Posterior cingulate gyrus (tissue), 11 donors: Measurements from ENCODE around the gene GAS7.
"Not testable (repeated sequence)": the region's sequence is repeated elsewhere in the genome, so short reads cannot be mapped to it uniquely, and the experiment has no call there.

ENCODE experiments used
- DNase-seq, 10 donors: peaks; one replicate each; pipeline versions ENCODE4 v3.0.0 to v3.0.0-alpha.2; 2020 to 2021; ENCODE audit warnings: mixed read lengths in 3 of 10
- intact Hi-C: fragments of 100-400 bp; cut with DNase I; formaldehyde crosslinking; loops from one replicate; pipeline ENCODE4 v1.15.1; 2023

The GAS7 gene

DNA sequence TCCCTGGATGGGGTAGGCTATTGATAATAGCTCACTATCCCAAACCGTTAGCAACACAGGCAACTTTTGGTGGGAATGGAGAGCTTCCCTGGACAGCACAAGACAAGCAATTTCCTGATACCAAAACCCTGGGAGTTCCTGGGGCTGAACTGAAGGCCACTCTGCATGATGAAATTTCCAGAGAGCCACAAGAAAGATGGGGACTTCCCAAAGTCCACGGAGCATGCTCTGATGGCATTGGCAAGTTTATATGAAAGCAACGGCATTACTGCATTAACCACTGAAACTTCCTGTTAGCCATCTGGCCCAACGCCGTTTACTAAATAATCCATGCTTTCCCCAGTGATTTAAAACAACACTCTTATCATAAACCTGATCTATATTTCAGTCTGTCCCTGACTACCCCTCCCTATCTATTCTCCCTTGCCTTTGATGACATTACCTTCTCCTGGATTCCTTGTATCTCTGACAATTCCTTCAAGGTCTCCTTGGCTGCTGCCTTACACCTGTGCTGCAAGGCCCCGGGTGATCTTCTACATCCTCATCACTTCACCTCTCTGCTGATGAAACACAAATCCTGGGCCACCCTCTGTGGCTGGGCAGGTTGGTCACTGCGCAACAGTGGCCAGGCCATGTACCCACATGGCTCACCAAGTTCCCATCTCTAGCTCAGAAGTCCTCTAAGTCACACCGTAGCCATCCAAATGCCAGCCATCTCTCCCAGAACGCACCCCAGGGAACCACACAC is 184.9 kb downstream of the GAS7 start:
- DNase-seq: peak in 1 of 10 donors; percentile 34
- intact Hi-C loops: no loop called here

DNA sequence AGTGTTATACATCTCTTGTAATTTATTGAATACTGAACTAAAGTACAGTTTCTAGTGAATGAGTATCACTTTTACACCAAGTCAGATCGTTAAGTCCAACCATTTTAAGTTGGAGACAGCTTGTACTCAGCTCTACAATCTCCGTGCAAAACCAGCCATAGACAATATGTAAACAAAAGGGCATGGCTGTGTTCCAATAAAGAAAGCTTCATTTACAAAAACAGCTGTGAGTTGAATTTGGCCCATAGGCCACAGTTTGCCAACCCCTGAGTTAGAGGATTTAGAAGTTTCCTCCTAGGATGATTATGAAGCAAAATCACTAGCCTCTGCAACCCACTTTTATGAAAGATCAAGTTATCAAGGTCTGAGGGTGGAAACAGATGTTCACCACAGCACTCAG is 187.7 kb downstream of the GAS7 start:
- DNase-seq: no peak
- intact Hi-C loops: no loop called here

DNA sequence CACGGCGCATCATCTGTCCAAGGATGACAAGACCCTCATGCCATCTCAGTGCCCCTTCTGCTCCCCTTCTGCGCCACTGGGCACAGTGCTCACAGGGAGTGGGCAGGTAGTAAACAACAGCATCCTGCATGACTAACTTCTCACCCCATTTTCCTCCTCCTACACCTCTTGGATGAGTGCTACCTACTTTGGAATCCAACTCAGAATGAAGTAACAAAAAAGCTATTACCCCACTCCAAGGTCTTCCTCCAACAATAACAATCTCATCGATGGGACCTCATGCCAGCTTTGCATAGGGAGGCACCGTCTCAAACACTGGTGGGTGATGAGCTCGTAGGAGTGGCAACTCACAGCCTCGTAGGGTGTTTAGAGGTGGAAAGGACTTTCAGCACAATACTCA is 194.7 kb downstream of the GAS7 start:
- DNase-seq: peak in 1 of 10 donors; percentile 59
- intact Hi-C loops: no loop called here

GRCh38 chr17:10002567-10003360 is 195.6 kb downstream of the GAS7 start:
- DNase-seq: peak in 1 of 10 donors; percentile 52
- intact Hi-C loops: not testable (repeated sequence)

DNA sequence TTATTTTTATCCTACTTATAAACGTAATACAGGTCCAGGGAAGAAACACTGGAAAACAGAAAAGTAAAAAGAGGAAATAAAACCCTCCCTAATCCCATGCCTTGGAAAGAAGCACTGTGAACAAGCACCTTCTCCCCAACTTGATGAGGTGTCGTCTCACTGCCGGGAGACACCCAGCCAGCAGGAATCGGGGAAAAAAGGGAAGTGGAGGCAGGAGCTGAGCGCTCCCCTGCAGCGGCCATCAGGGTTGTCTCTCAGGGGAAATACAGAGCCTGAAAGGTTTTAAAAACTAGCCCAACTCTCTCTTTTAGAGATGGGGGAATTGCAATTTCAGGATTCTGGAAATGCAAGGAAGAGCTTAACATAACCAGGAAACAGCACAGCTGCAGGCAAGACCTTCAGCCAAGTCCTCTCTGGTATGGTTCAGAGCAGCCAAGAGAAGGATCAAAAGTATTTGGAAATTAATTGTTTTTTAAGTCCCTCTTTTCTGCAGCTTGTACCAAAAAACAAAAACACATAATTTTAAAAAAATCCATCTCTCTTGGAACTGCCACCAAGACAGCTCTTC is 197.0 kb downstream of the GAS7 start:
- intact Hi-C loops: no loop called here
- peak in 1 of 10 donors; percentile 58 for DNase-seq

GRCh38 chr17:9999919-10000695 is 198.3 kb downstream of the GAS7 start:
- no peak for DNase-seq
- intact Hi-C loops: no loop called here

DNA sequence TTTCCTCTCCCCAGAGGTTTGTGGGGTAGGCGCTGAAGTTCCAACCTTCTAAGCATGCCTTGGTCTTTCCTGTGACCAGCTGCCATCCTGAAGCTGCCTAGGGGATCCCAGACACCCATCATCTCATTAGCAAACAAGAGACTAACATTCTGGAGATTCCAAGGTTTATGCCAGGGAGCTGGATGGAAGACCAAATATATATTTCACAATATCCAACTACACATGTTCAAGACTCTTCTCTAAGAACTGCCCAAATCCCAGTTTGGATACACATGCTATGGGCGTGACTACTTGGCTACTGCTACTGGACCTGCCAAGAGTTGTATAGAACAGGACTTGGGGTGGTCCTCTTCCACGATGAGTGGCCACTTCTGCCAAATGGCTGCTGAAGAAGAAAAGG is 200.3 kb downstream of the GAS7 start:
- intact Hi-C loops: no loop called here
- DNase-seq: no peak

DNA sequence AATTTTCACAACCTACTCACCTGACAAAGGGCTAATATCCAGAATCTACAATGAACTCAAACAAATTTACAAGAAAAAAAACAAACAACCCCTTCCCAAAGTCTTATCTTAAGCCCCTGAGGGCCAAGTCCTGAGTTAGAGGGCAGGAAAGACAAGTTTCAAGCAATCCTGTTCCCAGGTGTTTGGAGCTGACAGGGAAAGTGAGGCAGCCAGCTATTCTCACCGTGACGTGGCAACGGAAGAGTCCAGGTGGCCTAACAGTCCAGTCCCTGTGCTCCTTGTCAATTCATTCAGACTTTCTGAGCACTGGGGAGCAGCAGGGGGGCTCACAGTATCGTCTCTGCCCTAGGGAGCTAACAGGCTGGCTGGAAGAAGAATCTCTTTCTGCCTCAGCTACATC is 203.6 kb downstream of the GAS7 start:
- DNase-seq: peak in 1 of 10 donors; percentile 45
- intact Hi-C loops: no loop called here

- no peak for DNase-seq
These were observed 206.6 kb downstream of the GAS7 start for GRCh38 chr17:9991796-9992195.

DNA sequence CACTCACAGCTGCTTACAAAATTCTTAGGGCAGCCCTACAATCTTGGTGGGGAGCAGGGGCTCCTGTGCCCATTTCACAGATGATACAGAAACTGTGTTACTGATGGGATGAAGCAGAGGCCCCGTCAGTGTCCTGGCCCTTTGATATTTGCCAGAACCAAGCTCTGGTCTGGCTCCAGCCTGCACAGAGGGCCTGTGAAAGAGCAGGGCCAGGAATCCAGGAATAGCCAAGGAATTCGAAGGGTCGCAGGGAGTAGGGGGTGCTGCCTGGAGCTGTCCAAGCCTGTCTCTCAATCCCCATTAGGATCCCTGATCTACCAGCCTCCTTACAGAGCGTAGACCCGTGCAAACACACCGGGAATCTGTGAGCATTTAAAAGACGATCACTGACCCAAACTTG is 207.1 kb downstream of the GAS7 start:
- DNase-seq: peak in 1 of 10 donors; percentile 40
- intact Hi-C loops: no loop called here

More at GRCh38 chr17:9991796-9992195, 206.6 kb downstream of the GAS7 start:
- intact Hi-C loops: no loop called here

DNA sequence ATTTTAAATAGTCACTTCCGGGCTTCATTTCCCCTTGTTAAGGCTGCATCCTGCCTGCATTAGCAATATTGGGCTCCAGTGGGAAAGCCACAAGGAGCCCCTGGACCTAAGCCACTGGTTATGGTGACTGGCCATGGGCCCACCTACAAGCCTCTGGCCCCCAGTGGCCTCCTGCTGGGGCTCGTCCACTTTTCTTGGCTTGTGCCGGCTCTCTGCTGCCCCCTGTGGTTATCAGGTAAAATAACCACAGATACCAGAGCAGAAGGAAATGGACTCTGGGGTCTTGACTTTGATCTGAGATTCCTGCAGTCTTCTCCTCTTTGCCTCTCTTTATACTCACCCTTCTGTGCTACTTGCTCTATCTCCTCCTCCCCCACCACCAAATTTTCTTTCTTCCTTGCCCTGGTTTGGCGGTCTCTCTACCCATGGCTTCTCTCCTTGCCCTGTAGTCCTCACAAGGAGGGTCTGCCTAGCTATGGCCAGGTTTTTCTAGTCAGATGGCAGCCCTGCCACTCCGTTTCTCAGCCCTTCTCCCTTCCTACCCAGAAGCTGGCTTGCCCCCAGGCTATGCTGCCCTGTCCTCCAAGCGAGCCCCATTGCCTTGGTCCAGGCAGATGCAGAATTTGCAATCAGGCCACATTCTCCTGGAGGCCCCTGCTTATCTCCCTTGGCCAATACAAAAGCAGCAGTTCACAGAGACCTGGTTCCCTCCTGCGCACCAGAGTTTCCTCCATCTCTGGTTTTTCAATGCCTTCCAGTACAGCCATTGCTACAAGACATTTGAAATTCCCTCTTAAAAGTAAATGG is 210.4 kb downstream of the GAS7 start:
- intact Hi-C loops: loop anchor here (10.0 kb wide), 1 partner anchor 63 kb away; no protein-coding TSS in a partner anchor
- peak in 2 of 10 donors; percentile 45 to 91 for DNase-seq

- intact Hi-C loops: loop anchor here (10.0 kb wide), 1 partner anchor 62 kb away; no protein-coding TSS in a partner anchor
- DNase-seq: peak in 5 of 10 donors; percentile 42 to 94 (median 60)
These were observed 211.5 kb downstream of the GAS7 start for GRCh38 chr17:9986754-9987382.

- intact Hi-C loops: loop anchor here (10.0 kb wide), 1 partner anchor 61 kb away; no protein-coding TSS in a partner anchor
- no peak for DNase-seq
These were observed 212.8 kb downstream of the GAS7 start for GRCh38 chr17:9985646-9986045.

DNA sequence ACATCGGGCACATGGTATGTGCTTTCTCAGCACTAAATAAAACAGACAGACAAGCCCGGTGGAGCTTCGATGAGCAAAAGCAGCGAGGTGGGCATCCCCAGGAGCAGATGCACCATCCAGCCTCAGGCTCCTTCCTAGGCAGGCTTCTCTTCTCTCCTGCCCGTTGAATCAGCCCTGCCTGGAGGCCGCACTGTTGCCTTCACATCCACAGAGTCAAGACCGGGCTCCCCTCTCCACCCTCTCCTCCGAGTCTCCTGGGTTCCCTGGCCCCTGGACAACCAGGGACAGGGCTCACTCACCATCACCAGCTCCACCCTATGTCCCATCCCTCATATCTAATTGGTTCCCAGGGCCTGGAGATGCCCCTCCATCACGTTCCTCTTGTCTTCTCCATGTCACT is 213.6 kb downstream of the GAS7 start:
- intact Hi-C loops: loop anchor here (10.0 kb wide), 1 partner anchor 60 kb away; no protein-coding TSS in a partner anchor
- peak in 1 of 10 donors; percentile 68 for DNase-seq

DNA sequence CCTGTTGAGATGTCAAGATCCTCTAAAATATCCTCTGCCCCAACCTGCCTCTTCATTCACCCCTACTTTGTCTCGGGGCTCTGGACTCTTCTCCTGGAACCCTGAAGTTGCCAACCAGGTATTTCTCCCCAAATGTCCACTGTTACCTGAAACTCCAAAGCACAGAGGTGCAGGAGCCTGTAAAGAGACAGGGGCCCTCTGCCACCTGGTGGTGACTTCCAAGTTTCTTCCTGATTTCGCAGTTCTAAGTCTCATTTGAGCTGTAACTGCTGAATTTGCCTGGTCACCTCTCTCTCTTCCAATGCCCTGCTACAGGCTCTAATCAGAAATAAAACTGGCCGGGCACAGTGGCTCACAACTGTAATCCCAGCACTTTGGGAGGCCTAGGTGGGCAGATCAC is 216.2 kb downstream of the GAS7 start:
- DNase-seq: peak in 1 of 10 donors; percentile 38

GRCh38 chr17:9981344-9981915 is 217.0 kb downstream of the GAS7 start:
- intact Hi-C loops: loop anchor here (10.0 kb wide), 1 partner anchor 57 kb away; no protein-coding TSS in a partner anchor
- DNase-seq: no peak

More for the DNA sequence above, 216.2 kb downstream of the GAS7 start:
- intact Hi-C loops: loop anchor here (10.0 kb wide), 1 partner anchor 57 kb away; no protein-coding TSS in a partner anchor

- DNase-seq: peak in 1 of 10 donors; percentile 71
- intact Hi-C loops: no loop called here
These were observed 218.9 kb downstream of the GAS7 start for GRCh38 chr17:9979463-9979995.

- intact Hi-C loops: no loop called here
- DNase-seq: no peak
These were observed 221.2 kb downstream of the GAS7 start for GRCh38 chr17:9977180-9977575.
